HepG2 (cell line): ENCODE measurements around the gene SGPL1. TPM values are rescaled to one million over a fixed set of nuclear protein-coding genes. Genes with fewer than 3 reads are reported as not detected.

Experiments used
- ATF4 ChIP-seq, 2 experiments: fragments of 450-650 bp in 1 of 2; sonication (generic) in 1 of 2; formaldehyde crosslinking; IDR thresholded peaks; 2 replicates each; pipeline versions ENCODE4 v1.5.0 to v1.8.0; 2020 to 2022; ENCODE audit warnings: mild to moderate bottlenecking in 1 of 2, missing genetic modification reagents in 1 of 2
- BORCS8-MEF2B ChIP-seq: sonication (generic); formaldehyde crosslinking; IDR thresholded peaks from 2 replicates; pipeline ENCODE4 v1.8.0; 2022; ENCODE audit warnings: mild to moderate bottlenecking, missing genetic modification reagents
- FOXP4 ChIP-seq: sonication (generic); formaldehyde crosslinking; IDR thresholded peaks from 2 replicates; pipeline ENCODE4 v1.4.0; 2020; ENCODE audit warnings: missing genetic modification reagents
- HNF4A ChIP-seq: sonication (generic); formaldehyde crosslinking; IDR thresholded peaks from 2 replicates; pipeline ENCODE4 v1.4.0; 2020; ENCODE audit warnings: missing genetic modification reagents
- JUN ChIP-seq: sonication (generic); formaldehyde crosslinking; IDR thresholded peaks from 2 replicates; pipeline ENCODE4 v1.4.0; 2020; ENCODE audit warnings: mild to moderate bottlenecking, missing genetic modification reagents
- MAFF ChIP-seq: IDR thresholded peaks from 2 replicates; pipeline ENCODE4 v1.6.1; 2011; ENCODE audit warnings: low read depth, low read length, improper control_type of control experiment
- PBX3 ChIP-seq: sonication (generic); formaldehyde crosslinking; IDR thresholded peaks from 2 replicates; pipeline ENCODE4 v1.8.1; 2023; ENCODE audit warnings: missing genetic modification reagents, inconsistent platforms, borderline replicate concordance
- PPARG ChIP-seq: conservative IDR thresholded peaks from 2 replicates; pipeline ENCODE4 v1.6.1; 2016; ENCODE audit warnings: missing biosample characterization, missing genetic modification reagents
- RFX3 ChIP-seq: IDR thresholded peaks from 2 replicates; pipeline ENCODE4 v1.6.1; 2016; ENCODE audit warnings: missing biosample characterization, missing genetic modification reagents
- ZBTB8A ChIP-seq: sonication (generic); formaldehyde crosslinking; IDR thresholded peaks from 2 replicates; pipeline ENCODE4 v1.4.0; 2020; ENCODE audit warnings: mild to moderate bottlenecking, low read depth, missing genetic modification reagents, borderline replicate concordance
- ZFY ChIP-seq: sonication (generic); formaldehyde crosslinking; IDR thresholded peaks from 2 replicates; pipeline ENCODE4 v1.4.0; 2020; ENCODE audit warnings: missing genetic modification reagents
- ZNF318 ChIP-seq: sonication (generic); formaldehyde crosslinking; IDR thresholded peaks from 2 replicates; pipeline ENCODE4 v1.4.0; 2020; ENCODE audit warnings: mild to moderate bottlenecking, missing genetic modification reagents
- ZNF564 ChIP-seq: sonication (generic); formaldehyde crosslinking; IDR thresholded peaks from 2 replicates; pipeline ENCODE4 v1.8.1; 2023; ENCODE audit warnings: mild to moderate bottlenecking, missing genetic modification reagents
- ZNF670 ChIP-seq: sonication (generic); formaldehyde crosslinking; IDR thresholded peaks from 2 replicates; pipeline ENCODE4 v1.8.0; 2022; ENCODE audit warnings: mild to moderate bottlenecking, missing genetic modification reagents, borderline replicate concordance
- ZNF724P ChIP-seq: sonication (generic); formaldehyde crosslinking; IDR thresholded peaks from 2 replicates; pipeline ENCODE4 v1.8.0; 2022; ENCODE audit warnings: missing genetic modification reagents, borderline replicate concordance
- ZNF775 ChIP-seq: sonication (generic); formaldehyde crosslinking; IDR thresholded peaks from 2 replicates; pipeline ENCODE4 v1.4.0; 2020; ENCODE audit warnings: missing genetic modification reagents, mild to moderate bottlenecking, moderate library complexity, borderline replicate concordance
- polyA plus RNA-seq, 8 experiments: library from polyadenylated mRNA; depleted of rRNA in 3 of 8; stranded (reverse) in 7 of 8; unstranded in 1 of 8; fragments of >200 nt; fragmentation: Illumina TruSeq in 4 of 8; extraction: Trizol in 4 of 8; gene quantifications; 2 replicates each; pipeline versions ENCODE4 v1.2.1 to v1.2.3, GENCODE V29; 2011 to 2016; ENCODE audit warnings: low read depth in 4 of 8, missing spikeins in 1 of 8, mixed read lengths in 1 of 8; ENCODE audit not compliant: insufficient read depth in 1 of 8
- total RNA-seq, 5 experiments: library from RNA; depleted of rRNA; stranded (reverse); fragments of >200 nt; fragmentation: Illumina TruSeq; extraction: Trizol; gene quantifications; 2 replicates each; pipeline ENCODE4 v1.2.3, GENCODE V29; 2016; ENCODE audit warnings: low read depth in 1 of 5

Gene SGPL1
- total and polyA plus RNA-seq, 2 of the 13 experiments (the other 11 are each of a cell fraction or from before 2014, with no cell fraction given): 17.6 to 25.0 TPM

- TF ChIP-seq PBX3 (CRISPR knock-in tag) (no peak), ZNF670 (CRISPR knock-in tag) (0 out of 2 replicates have a peak, but pooled peaks have one; percentile 41), ZFY (CRISPR knock-in tag) (peak; percentile 84), HNF4A (CRISPR knock-in tag) (no peak), MAFF (no peak), ZNF564 (CRISPR knock-in tag) (no peak), ATF4 (CRISPR knock-in tag; IDR thresholded peaks at IDR 0.05) (peak in 1 of 2 experiments; percentile 47; a peak in 2 of 4 replicates), ZNF775 (CRISPR knock-in tag) (no peak), ZNF724P (CRISPR knock-in tag) (no peak), RFX3 (no peak), FOXP4 (no peak), ZBTB8A (CRISPR knock-in tag) (no peak), JUN (no peak), PPARG (CRISPR knock-in tag) (0 out of 2 replicates have a peak, but pooled peaks have one; percentile 9), BORCS8-MEF2B (CRISPR knock-in tag) (peak; percentile 43; the same call in 1 of the 2 replicates), ZNF318 (CRISPR knock-in tag) (no peak)
Observed at GRCh38 chr10:70815504-70816219, at the start of gene SGPL1 (continued).
